Nephron (organoid): ENCODE results near the gene ZEB2.

Source experiments
- H3K27ac Mint-ChIP-seq, 3 experiments: 2 replicates each; pipeline ENCODE4 v1.8.0; 2020; ENCODE audit warnings: mixed read lengths in 3 of 3, mild to moderate bottlenecking in 2 of 3, moderate library complexity in 1 of 3
- H3K27me3 Mint-ChIP-seq: 2 replicates; pipeline ENCODE4 v1.8.0; 2021; ENCODE audit warnings: low read depth, mild to moderate bottlenecking, moderate library complexity, mixed read lengths
- H3K36me3 Mint-ChIP-seq: 2 replicates; pipeline ENCODE4 v1.8.0; 2020; ENCODE audit warnings: low read depth, mixed read lengths
- H3K4me1 Mint-ChIP-seq: 2 replicates; pipeline ENCODE4 v1.8.0; 2020; ENCODE audit warnings: mixed read lengths
- H3K4me3 Mint-ChIP-seq, 3 experiments: 2 replicates each; pipeline ENCODE4 v1.8.0; 2020; ENCODE audit warnings: mild to moderate bottlenecking in 3 of 3, mixed read lengths in 3 of 3, moderate library complexity in 2 of 3
- H3K9me3 Mint-ChIP-seq: 2 replicates; pipeline ENCODE4 v1.8.0; 2020; ENCODE audit warnings: mixed read lengths
- CTCF ChIP-seq, 3 experiments: fragments of 200-600 bp; sonication (generic); IDR thresholded peaks; one replicate each; pipeline ENCODE4 v1.5.0; 2021; ENCODE audit warnings: antibody characterized with exemption in 3 of 3; ENCODE audit not compliant: unreplicated experiment in 3 of 3

The ZEB2 gene

DNA sequence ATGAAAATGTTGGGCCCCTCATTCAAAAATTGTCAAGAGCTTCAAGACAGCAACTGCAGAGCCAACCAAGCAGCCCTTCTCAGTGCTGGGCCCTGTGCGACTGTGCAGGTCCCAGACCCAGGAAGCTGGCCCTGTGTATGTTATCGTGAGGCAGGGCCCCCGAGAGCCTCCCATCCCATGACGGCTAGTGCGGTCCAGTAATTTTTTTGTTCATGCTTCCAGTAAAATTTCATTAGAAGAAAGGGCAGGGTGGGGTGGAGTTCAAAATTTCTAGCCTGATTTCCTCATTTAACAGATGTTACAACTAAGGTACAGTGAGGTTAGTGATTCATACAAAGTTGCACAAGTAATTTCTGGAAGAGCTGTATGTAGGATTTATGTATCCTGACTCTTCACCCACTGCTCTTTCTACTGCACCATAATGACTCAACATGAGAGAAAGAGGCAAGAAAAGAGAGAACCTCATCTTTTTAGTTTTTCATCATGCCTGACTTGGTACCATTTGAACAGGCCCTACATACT is 105.5 kb downstream of the ZEB2 start:
- no peak overlapping the region for H3K27ac Mint-ChIP-seq
- H3K4me3 Mint-ChIP-seq = no peak overlapping the region
- H3K36me3 Mint-ChIP-seq = peaks cover 72% of the 10 kb centered on the region
- peaks cover 11% of the 10 kb centered on the region for H3K4me1 Mint-ChIP-seq
- no peaks in the 10 kb centered on the region for H3K27me3 Mint-ChIP-seq
- TF ChIP-seq CTCF (IDR thresholded peaks at IDR 0.05; ENCODE audit: unreplicated experiment in 3 of 3) = no peak
- H3K9me3 Mint-ChIP-seq = no peaks in the 10 kb centered on the region

- Mint-ChIP-seq H3K4me1 (peaks cover 11% of the 10 kb centered on the region), H3K27ac (no peak overlapping the region), H3K36me3 (peaks cover 74% of the 10 kb centered on the region), H3K4me3 (no peak overlapping the region), H3K9me3 (no peaks in the 10 kb centered on the region), H3K27me3 (no peaks in the 10 kb centered on the region)
- no peak for TF ChIP-seq CTCF (IDR thresholded peaks at IDR 0.05; ENCODE audit: unreplicated experiment in 3 of 3)
These were observed 107.2 kb downstream of the ZEB2 start for GRCh38 chr2:144412709-144413108.

- no peaks in the 10 kb centered on the region for H3K9me3 Mint-ChIP-seq
- no peak overlapping the region for H3K4me3 Mint-ChIP-seq
- no peaks in the 10 kb centered on the region for H3K27me3 Mint-ChIP-seq
- peaks cover 70% of the 10 kb centered on the region for H3K36me3 Mint-ChIP-seq
- peak overlapping the region in 2 of 3 experiments; percentile 4 to 44 for H3K27ac Mint-ChIP-seq
- H3K4me1 Mint-ChIP-seq = peaks cover 17% of the 10 kb centered on the region
- no peak for TF ChIP-seq CTCF (IDR thresholded peaks at IDR 0.05; ENCODE audit: unreplicated experiment in 3 of 3)
These were observed 108.4 kb downstream of the ZEB2 start for GRCh38 chr2:144411473-144411872.

- TF ChIP-seq CTCF (IDR thresholded peaks at IDR 0.05; ENCODE audit: unreplicated experiment in 3 of 3) = no peak
- H3K27ac Mint-ChIP-seq = peak overlapping the region; percentile 4 to 58 (median 45)
- no peaks in the 10 kb centered on the region for H3K27me3 Mint-ChIP-seq
- no peak overlapping the region for H3K4me3 Mint-ChIP-seq
- no peaks in the 10 kb centered on the region for H3K9me3 Mint-ChIP-seq
- peaks cover 65% of the 10 kb centered on the region for H3K36me3 Mint-ChIP-seq
- H3K4me1 Mint-ChIP-seq = peaks cover 27% of the 10 kb centered on the region
These were observed 110.7 kb downstream of the ZEB2 start for GRCh38 chr2:144409241-144409640.

DNA sequence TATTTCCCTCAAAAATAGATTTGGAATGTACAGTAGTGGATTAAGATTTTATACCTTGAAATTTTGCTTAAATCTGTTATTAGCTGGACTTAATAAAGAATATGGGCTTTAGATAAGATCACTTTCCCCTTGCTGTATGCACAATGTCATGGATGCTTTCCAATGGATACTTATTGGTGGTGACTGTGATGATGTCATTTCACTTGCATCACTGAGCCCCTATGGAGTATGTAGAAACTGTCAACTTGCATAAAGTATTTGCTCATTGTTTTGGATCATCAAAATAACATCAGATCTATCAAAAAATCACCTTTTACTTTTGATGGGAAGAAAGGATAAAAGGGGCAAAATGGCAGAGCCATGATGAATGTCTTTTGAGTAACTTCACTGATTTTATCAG is 112.7 kb downstream of the ZEB2 start:
- peak overlapping the region in 1 of 3 experiments; percentile 58 for H3K27ac Mint-ChIP-seq
- H3K9me3 Mint-ChIP-seq = no peaks in the 10 kb centered on the region

More for the DNA sequence above, 112.7 kb downstream of the ZEB2 start:
- peaks cover 41% of the 10 kb centered on the region for H3K4me1 Mint-ChIP-seq
- peaks cover 68% of the 10 kb centered on the region for H3K36me3 Mint-ChIP-seq
- TF ChIP-seq CTCF (IDR thresholded peaks at IDR 0.05; ENCODE audit: unreplicated experiment in 3 of 3) = no peak
- no peak overlapping the region for H3K4me3 Mint-ChIP-seq
- H3K27me3 Mint-ChIP-seq = no peaks in the 10 kb centered on the region
